ENCODE results near the gene FIBP.

FIBP gene

GRCh38 chr11:65859812-65860277, 28.4 kb downstream of the FIBP start:
- in situ Hi-C loops (cut with MboI; ENCODE audit: low sequenced_read_pairs): no loop called here
- H3K36me3 ChIP-seq (replicated peaks): peaks cover 62% of the 10 kb centered on the region
- peak overlapping the region; percentile 96 for H3K4me3 ChIP-seq
- H3K4me1 ChIP-seq: peaks cover 9% of the 10 kb centered on the region; the same call in 1 of the 2 replicates
- no peaks in the 10 kb centered on the region for H3K27me3 ChIP-seq (ENCODE audit: low read depth)
- no peak for DNase-seq (ENCODE audit: low spot score in 2 of 2)
- H3K9me3 ChIP-seq: no peaks in the 10 kb centered on the region

GRCh38 chr11:65859095-65859811, 29.0 kb downstream of the FIBP start:
- in situ Hi-C loops (cut with MboI; ENCODE audit: low sequenced_read_pairs): no loop called here
- peak overlapping the region; percentile 96 for H3K4me3 ChIP-seq
- DNase-seq (ENCODE audit: low spot score in 2 of 2): peak; percentile 97 to 99
- H3K4me1 ChIP-seq: peaks cover 9% of the 10 kb centered on the region; the same call in 1 of the 2 replicates
- no peaks in the 10 kb centered on the region for H3K27me3 ChIP-seq (ENCODE audit: low read depth)
- peaks cover 62% of the 10 kb centered on the region for H3K36me3 ChIP-seq (replicated peaks)
- H3K9me3 ChIP-seq: no peaks in the 10 kb centered on the region

- H3K36me3 ChIP-seq (replicated peaks): peaks cover 62% of the 10 kb centered on the region
- no peaks in the 10 kb centered on the region for H3K9me3 ChIP-seq
- in situ Hi-C loops (cut with MboI; ENCODE audit: low sequenced_read_pairs): no loop called here
- no peak for DNase-seq (ENCODE audit: low spot score in 2 of 2)
- H3K27me3 ChIP-seq (ENCODE audit: low read depth): no peaks in the 10 kb centered on the region
- peak overlapping the region; percentile 96 for H3K4me3 ChIP-seq
- H3K4me1 ChIP-seq: peaks cover 9% of the 10 kb centered on the region; the same call in 1 of the 2 replicates
Observed at GRCh38 chr11:65858681-65859087, 29.6 kb downstream of the FIBP start.

- peaks cover 64% of the 10 kb centered on the region for H3K36me3 ChIP-seq (replicated peaks)
Observed at GRCh38 chr11:65857853-65858680, 30.2 kb downstream of the FIBP start, which contains the start of gene CFL1. Gene CFL1 (minus strand): TSS chr11:65858180. CDS start chr11:65858099, 81 bp downstream.

GRCh38 chr11:65857500-65857852, 30.8 kb downstream of the FIBP start:
- peaks cover 9% of the 10 kb centered on the region; the same call in 1 of the 2 replicates for H3K4me1 ChIP-seq
- H3K9me3 ChIP-seq: no peaks in the 10 kb centered on the region
- H3K27me3 ChIP-seq (ENCODE audit: low read depth): no peaks in the 10 kb centered on the region
- H3K36me3 ChIP-seq (replicated peaks): peaks cover 62% of the 10 kb centered on the region
- peak in 1 of 2 experiments; percentile 64 for DNase-seq (ENCODE audit: low spot score in 2 of 2)
- peak overlapping the region; percentile 96 for H3K4me3 ChIP-seq
- in situ Hi-C loops (cut with MboI; ENCODE audit: low sequenced_read_pairs): no loop called here

More at GRCh38 chr11:65857853-65858680, 30.2 kb downstream of the FIBP start, which contains the start of gene CFL1:
- no peaks in the 10 kb centered on the region for H3K9me3 ChIP-seq
- peak within 1 kb of the TSS; percentile 96 for H3K4me3 ChIP-seq
- in situ Hi-C loops (cut with MboI; ENCODE audit: low sequenced_read_pairs): no loop called here
- no peaks in the 10 kb centered on the region for H3K27me3 ChIP-seq (ENCODE audit: low read depth)
- H3K4me1 ChIP-seq: peaks cover 9% of the 10 kb centered on the region; the same call in 1 of the 2 replicates
- peak; percentile 94 to 98 for DNase-seq (ENCODE audit: low spot score in 2 of 2)

- Histone ChIP-seq H3K4me1 (peaks cover 9% of the 10 kb centered on the region; the same call in 1 of the 2 replicates), H3K27me3 (ENCODE audit: low read depth) (no peaks in the 10 kb centered on the region), H3K4me3 (peak overlapping the region; percentile 96), H3K36me3 (replicated peaks) (peaks cover 61% of the 10 kb centered on the region), H3K9me3 (no peaks in the 10 kb centered on the region)
- DNase-seq (ENCODE audit: low spot score in 2 of 2): peak; percentile 47 to 84
- in situ Hi-C loops (cut with MboI; ENCODE audit: low sequenced_read_pairs): no loop called here
Observed at GRCh38 chr11:65856689-65857499, 31.4 kb downstream of the FIBP start.

- DNase-seq (ENCODE audit: low spot score in 2 of 2): no peak
- Histone ChIP-seq H3K4me1 (peaks cover 9% of the 10 kb centered on the region; the same call in 1 of the 2 replicates), H3K4me3 (peak overlapping the region; percentile 96), H3K27me3 (ENCODE audit: low read depth) (no peaks in the 10 kb centered on the region), H3K9me3 (peaks cover 8% of the 10 kb centered on the region), H3K36me3 (replicated peaks) (peaks cover 63% of the 10 kb centered on the region)
- in situ Hi-C loops (cut with MboI; ENCODE audit: low sequenced_read_pairs): no loop called here
Observed at GRCh38 chr11:65855927-65856363, 32.3 kb downstream of the FIBP start.

GRCh38 chr11:65854852-65855837, 33.1 kb downstream of the FIBP start:
- DNase-seq (ENCODE audit: low spot score in 2 of 2): no peak
- no peak overlapping the region for H3K4me3 ChIP-seq
- peaks cover 8% of the 10 kb centered on the region for H3K9me3 ChIP-seq
- H3K36me3 ChIP-seq (replicated peaks): peaks cover 60% of the 10 kb centered on the region
- no peaks in the 10 kb centered on the region for H3K27me3 ChIP-seq (ENCODE audit: low read depth)
- peaks cover 9% of the 10 kb centered on the region; the same call in 1 of the 2 replicates for H3K4me1 ChIP-seq
- in situ Hi-C loops (cut with MboI; ENCODE audit: low sequenced_read_pairs): no loop called here

- in situ Hi-C loops (cut with MboI; ENCODE audit: low sequenced_read_pairs): no loop called here
- DNase-seq (ENCODE audit: low spot score in 2 of 2): no peak
- Histone ChIP-seq H3K27me3 (ENCODE audit: low read depth) (no peaks in the 10 kb centered on the region), H3K36me3 (replicated peaks) (peaks cover 60% of the 10 kb centered on the region), H3K4me3 (no peak overlapping the region), H3K9me3 (peaks cover 8% of the 10 kb centered on the region), H3K4me1 (peaks cover 4% of the 10 kb centered on the region; the same call in 1 of the 2 replicates)
Observed at GRCh38 chr11:65854161-65854592, 34.1 kb downstream of the FIBP start.

- no peak for DNase-seq (ENCODE audit: low spot score in 2 of 2)
- H3K36me3 ChIP-seq (replicated peaks): peaks cover 60% of the 10 kb centered on the region
- in situ Hi-C loops (cut with MboI; ENCODE audit: low sequenced_read_pairs): no loop called here
Observed at GRCh38 chr11:65853246-65853979, 34.9 kb downstream of the FIBP start.

GRCh38 chr11:65852508-65853245, 35.6 kb downstream of the FIBP start:
- no peak overlapping the region for H3K4me3 ChIP-seq
- DNase-seq (ENCODE audit: low spot score in 2 of 2): no peak
- no peaks in the 10 kb centered on the region for H3K27me3 ChIP-seq (ENCODE audit: low read depth)
- in situ Hi-C loops (cut with MboI; ENCODE audit: low sequenced_read_pairs): no loop called here
- H3K4me1 ChIP-seq: peaks cover 4% of the 10 kb centered on the region; the same call in 1 of the 2 replicates
- peaks cover 60% of the 10 kb centered on the region for H3K36me3 ChIP-seq (replicated peaks)
- H3K9me3 ChIP-seq: peaks cover 8% of the 10 kb centered on the region

More at GRCh38 chr11:65853246-65853979, 34.9 kb downstream of the FIBP start:
- H3K4me1 ChIP-seq: peaks cover 4% of the 10 kb centered on the region; the same call in 1 of the 2 replicates
- peaks cover 8% of the 10 kb centered on the region for H3K9me3 ChIP-seq
- H3K27me3 ChIP-seq (ENCODE audit: low read depth): no peaks in the 10 kb centered on the region
- H3K4me3 ChIP-seq: no peak overlapping the region

Data from HAP-1 (cell line).